ENCODE data around the gene BCAT1.

DNA sequence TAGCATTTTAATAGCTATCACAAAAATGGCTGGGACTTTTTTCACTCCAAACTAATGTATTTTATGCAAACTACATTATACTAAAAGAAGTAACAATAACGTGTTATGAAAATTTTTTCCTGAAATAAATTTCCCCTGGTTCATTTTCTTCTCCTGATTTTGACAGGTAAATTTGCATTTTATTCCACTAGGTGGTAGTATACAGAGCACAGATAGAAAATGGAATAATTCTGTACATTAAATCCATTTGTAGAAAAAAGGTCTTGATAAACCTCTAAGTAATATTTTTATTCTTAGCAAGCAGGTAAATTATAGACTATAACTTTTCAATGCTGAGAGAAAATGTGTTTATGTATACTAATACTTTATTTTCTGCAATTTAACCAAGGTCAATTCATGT is 96.5 kb downstream of the BCAT1 start:
- TF ChIP-seq POLR2A (IDR thresholded peaks at IDR 0.05) (no peak), CTCF (IDR thresholded peaks at IDR 0.05) (peak in 3 of 6 experiments; percentile 20 to 21 (median 21))

Data from Peyer's patch (tissue), 4 donors.